HepG2 (cell line): Measurements from ENCODE around the gene HYLS1. TPM values are rescaled to one million over a fixed set of nuclear protein-coding genes. Genes with fewer than 3 reads are reported as not detected.

Experiments used
- ATAC-seq: fragments of 200-7000 bp; cut with Tn5 transposase; 3 replicates; pipeline ENCODE4 v1.9.1; 2020; ENCODE audit warnings: mild to moderate bottlenecking, moderate library complexity
- BruUV-seq: library from RNA; stranded (reverse); fragments of 400-500 nt; replicated peaks from 2 replicates; lab custom pipeline; 2021; lab: Mats Ljungman, UMichigan
- CTCF ChIA-PET: fragments of 300-600 bp; formaldehyde crosslinking; extraction: SDS; loops from one replicate; lab custom pipeline; 2021; ENCODE audit warnings: low total read pairs, inconsistent platforms, low intra/inter-chr PET ratio; lab: Yijun Ruan, JAX
- POLR2A ChIA-PET: fragments of 350-600 bp; sonication (Branson Sonifier 250); formaldehyde crosslinking; loops from one replicate; lab custom pipeline; 2020; ENCODE audit warnings: antibody characterized with exemption, inconsistent platforms; lab: Yijun Ruan, JAX
- DNase-seq: peaks from one replicate; pipeline ENCODE4 v3.0.0-alpha.2; 2015; ENCODE audit warnings: low spot score
- FAIRE-seq: peaks from 3 replicates; lab custom pipeline; 2011; peaks lifted over from hg19 to GRCh38; lab: Jason Lieb, UNC
- H2AFZ ChIP-seq: one replicate; pipeline ENCODE4 v1.6.1; 2011; ENCODE audit warnings: low read length, inconsistent platforms
- H3K27ac ChIP-seq: fragments of 300-600 bp; 3 replicates; pipeline ENCODE4 v1.8.0; 2011; ENCODE audit warnings: mixed run types, mild to moderate bottlenecking, mixed read lengths, low read length, inconsistent platforms; ENCODE audit not compliant: insufficient read depth; ENCODE audit errors: extremely low read length
- H3K27me3 ChIP-seq, 2 experiments: fragments of 200-600 bp in 1 of 2; 2 replicates in 1 of 2; 3 replicates in 1 of 2; pipeline versions ENCODE4 v1.6.0 to v1.8.0; 2011; ENCODE audit warnings: low read length in 2 of 2, mild to moderate bottlenecking in 2 of 2, moderate library complexity in 2 of 2, inconsistent platforms in 1 of 2; ENCODE audit not compliant: insufficient read depth in 2 of 2, control insufficient read depth in 1 of 2
- H3K36me3 ChIP-seq, 2 experiments: fragments of 200-600 bp in 1 of 2; replicated peaks in 1 of 2; 2 replicates in 1 of 2; 3 replicates in 1 of 2; pipeline versions ENCODE4 v1.5.1 to v1.8.0; 2011; ENCODE audit warnings: low read length in 2 of 2, inconsistent platforms in 1 of 2; ENCODE audit not compliant: insufficient read depth in 2 of 2, control insufficient read depth in 1 of 2
- H3K4me1 ChIP-seq: 2 replicates; pipeline ENCODE4 v1.5.1; 2012; ENCODE audit warnings: low read length, inconsistent platforms; ENCODE audit not compliant: insufficient read depth
- H3K4me2 ChIP-seq: 2 replicates; pipeline ENCODE4 v1.6.0; 2011; ENCODE audit warnings: low read depth, low read length, inconsistent platforms
- H3K4me3 ChIP-seq, 3 experiments: fragments of 200-600 bp in 1 of 3; sonication (generic), shearing (Covaris generic) in 1 of 3; replicated peaks in 1 of 3; 2 replicates each; pipeline ENCODE4 v1.5.1; 2011 to 2016; ENCODE audit warnings: low read length in 3 of 3, inconsistent platforms in 2 of 3, low read depth in 2 of 3, mild to moderate bottlenecking in 2 of 3, control low read depth in 1 of 3, mixed read lengths in 1 of 3; ENCODE audit not compliant: insufficient read depth in 1 of 3
- H3K79me2 ChIP-seq: one replicate; pipeline ENCODE4 v1.6.1; 2011; ENCODE audit warnings: low read length, inconsistent platforms; ENCODE audit not compliant: insufficient read depth
- H3K9ac ChIP-seq: 2 replicates; pipeline ENCODE4 v1.6.0; 2011; ENCODE audit warnings: mild to moderate bottlenecking, low read depth, low read length, inconsistent platforms; ENCODE audit not compliant: insufficient read depth
- H3K9me3 ChIP-seq: 2 replicates; pipeline ENCODE4 v1.5.1; 2012; ENCODE audit warnings: mild to moderate bottlenecking, low read length
- H4K20me1 ChIP-seq: 2 replicates; pipeline ENCODE4 v1.6.0; 2011; ENCODE audit warnings: inconsistent platforms, mild to moderate bottlenecking, low read length, moderate library complexity; ENCODE audit not compliant: insufficient read depth
- ATF1 ChIP-seq: IDR thresholded peaks from 2 replicates; pipeline ENCODE4 v1.6.1; 2016; ENCODE audit warnings: mild to moderate bottlenecking, control low read depth
- ETV5 ChIP-seq: IDR thresholded peaks from 2 replicates; pipeline ENCODE4 v1.6.1; 2018; ENCODE audit warnings: missing biosample characterization, missing genetic modification reagents, inconsistent platforms, borderline replicate concordance
- FOSL2 ChIP-seq: sonication (generic); formaldehyde crosslinking; IDR thresholded peaks from 2 replicates; pipeline ENCODE4 v1.4.0; 2020; ENCODE audit warnings: missing genetic modification reagents
- GABPA ChIP-seq, 2 experiments: IDR thresholded peaks; 2 replicates each; pipeline ENCODE4 v1.6.1; 2011 to 2016; ENCODE audit warnings: low read depth in 2 of 2, low read length in 1 of 2, missing biosample characterization in 1 of 2, missing genetic modification characterization in 1 of 2
- GATAD2A ChIP-seq: IDR thresholded peaks from 2 replicates; pipeline ENCODE4 v1.6.1; 2016
- HNRNPLL ChIP-seq: fragments of 200-400 bp; formaldehyde crosslinking; IDR thresholded peaks from 2 replicates; pipeline ENCODE4 v1.6.1; 2017; ENCODE audit warnings: mild to moderate bottlenecking, low read depth, low read length; ENCODE audit not compliant: poor library complexity, severe bottlenecking
- KMT2B ChIP-seq: IDR thresholded peaks from 2 replicates; pipeline ENCODE4 v1.6.1; 2016; ENCODE audit warnings: missing genetic modification reagents, missing compliant biosample characterization
- NR2F6 ChIP-seq, 2 experiments: IDR thresholded peaks; 2 replicates each; pipeline ENCODE4 v1.6.1; 2016; ENCODE audit warnings: antibody characterized with exemption in 1 of 2, mild to moderate bottlenecking in 1 of 2
- NRL ChIP-seq: sonication (generic); formaldehyde crosslinking; IDR thresholded peaks from 2 replicates; pipeline ENCODE4 v1.5.0; 2020; ENCODE audit warnings: missing genetic modification reagents, mild to moderate bottlenecking, moderate library complexity, borderline replicate concordance
- SALL1 ChIP-seq: sonication (generic); formaldehyde crosslinking; IDR thresholded peaks from 2 replicates; pipeline ENCODE4 v1.8.0; 2022; ENCODE audit warnings: mild to moderate bottlenecking, missing genetic modification reagents
- SAP130 ChIP-seq: IDR thresholded peaks from 2 replicates; pipeline ENCODE4 v1.6.1; 2016; ENCODE audit warnings: low read depth
- ZBTB21 ChIP-seq: sonication (generic); formaldehyde crosslinking; IDR thresholded peaks from 2 replicates; pipeline ENCODE4 v1.4.0; 2020; ENCODE audit warnings: missing genetic modification reagents
- ZNF263 ChIP-seq: sonication (generic); formaldehyde crosslinking; IDR thresholded peaks from 2 replicates; pipeline ENCODE4 v1.4.0; 2020; ENCODE audit warnings: missing genetic modification reagents
- WGBS: methylation state at CpG from one replicate; pipeline ENCODE4 v1.1.6; 2017; ENCODE audit warnings: low lambda C conversion rate; 5-methylcytosine and 5-hydroxymethylcytosine counted together
- in situ Hi-C: cut with HindIII; loops from 2 replicates; pipeline ENCODE4 v1.10.0; 2017; ENCODE audit warnings: low pct_unique_long_range_greater_than_20kb; ENCODE audit not compliant: extremely low pct_ligation_motif_present
- intact Hi-C: fragments of 100-400 bp; cut with micrococcal nuclease; formaldehyde crosslinking; loops from one replicate; pipeline ENCODE4 v1.10.0; 2022; ENCODE audit not compliant: unreplicated experiment
- polyA plus RNA-seq, 8 experiments: library from polyadenylated mRNA; depleted of rRNA in 3 of 8; stranded (reverse) in 7 of 8; unstranded in 1 of 8; fragments of >200 nt; fragmentation: Illumina TruSeq in 4 of 8; extraction: Trizol in 4 of 8; gene quantifications; 2 replicates each; pipeline versions ENCODE4 v1.2.1 to v1.2.3, GENCODE V29; 2011 to 2016; ENCODE audit warnings: low read depth in 4 of 8, missing spikeins in 1 of 8, mixed read lengths in 1 of 8; ENCODE audit not compliant: insufficient read depth in 1 of 8
- total RNA-seq, 5 experiments: library from RNA; depleted of rRNA; stranded (reverse); fragments of >200 nt; fragmentation: Illumina TruSeq; extraction: Trizol; gene quantifications; 2 replicates each; pipeline ENCODE4 v1.2.3, GENCODE V29; 2016; ENCODE audit warnings: low read depth in 1 of 5
- TF ChIP-seq, protein P1 (sequence below): sonication (generic); formaldehyde crosslinking; IDR thresholded peaks from 2 replicates; pipeline ENCODE4 v1.5.0; 2020; ENCODE audit warnings: mild to moderate bottlenecking, missing genetic modification reagents
- TF ChIP-seq, protein P2 (sequence below): sonication (generic); formaldehyde crosslinking; IDR thresholded peaks from 2 replicates; pipeline ENCODE4 v1.4.0; 2020; ENCODE audit warnings: mild to moderate bottlenecking, missing genetic modification reagents
- TF ChIP-seq, protein P3 (sequence below): sonication (generic); formaldehyde crosslinking; IDR thresholded peaks from 2 replicates; pipeline ENCODE4 v1.9.0; 2021; ENCODE audit warnings: missing genetic modification reagents, borderline replicate concordance

HYLS1 gene
- total and polyA plus RNA-seq, 2 of the 13 experiments (the other 11 are each of a cell fraction or from before 2014, with no cell fraction given) = 1.3 to 3.8 TPM

DNA sequence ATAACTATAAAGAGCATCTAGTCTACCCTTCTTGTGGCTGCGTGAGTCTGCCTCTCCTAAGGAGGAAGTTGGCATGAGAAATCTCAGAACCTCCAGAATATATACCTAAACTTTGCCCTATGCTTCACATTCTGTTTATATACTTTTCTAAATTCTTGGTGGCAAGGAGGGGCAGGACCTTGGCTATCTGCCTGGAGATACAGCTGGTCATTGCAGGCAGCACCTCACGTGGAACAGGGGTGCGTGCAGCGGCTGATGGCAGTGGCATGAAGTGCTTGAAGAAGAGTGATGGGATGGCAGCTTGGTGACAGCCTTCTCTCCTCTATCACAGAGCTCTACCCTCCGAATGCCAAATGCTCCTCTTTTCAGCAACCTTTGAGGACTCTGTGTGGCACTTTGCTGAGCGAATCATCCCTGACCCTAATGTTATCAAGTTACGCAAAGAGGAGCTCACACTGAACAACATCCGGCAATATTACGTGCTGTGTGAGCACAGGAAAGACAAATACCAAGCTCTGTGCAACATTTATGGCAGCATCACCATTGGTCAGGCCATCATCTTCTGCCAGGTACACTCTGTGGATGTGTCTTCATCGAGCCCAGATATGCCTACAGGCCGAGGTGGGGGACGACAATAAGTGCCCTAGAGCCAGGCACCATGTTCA is 29.3 kb downstream of the HYLS1 start:
- CTCF ChIA-PET = no interaction called here
- POLR2A ChIA-PET = interaction anchor here (1.1 kb wide), 1 partner anchor 14 kb away, joined by 4 read pairs; the partner anchor contains the start of gene PUS3
- Histone ChIP-seq H3K4me1 (peaks cover 35% of the 10 kb centered on the region), H3K79me2 (no peaks in the 10 kb centered on the region), H3K36me3 (no peaks in the 10 kb centered on the region), H3K27me3 (peaks cover 0 to 16% of the 10 kb centered on the region in 2 experiments; a peak in 2 of 5 replicates), H2AFZ (no peak overlapping the region), H3K9ac (no peak overlapping the region), H3K4me3 (peak overlapping the region in 1 of 3 experiments; percentile 35; a peak in 1 of 6 replicates), H3K4me2 (peak overlapping the region; percentile 59), H4K20me1 (no peaks in the 10 kb centered on the region), H3K9me3 (no peaks in the 10 kb centered on the region), H3K27ac (no peak overlapping the region)
- DNase-seq (no peak), FAIRE-seq (no peak), ATAC-seq (peak; percentile 19; the same call in 2 of the 3 replicates)
- no TSS peak for BruUV-seq
- WGBS = 14% methylated on average over 10 of the region's 12 CpGs
- intact Hi-C loops = no loop called here
- in situ Hi-C loops = no loop called here
- TF ChIP-seq GATAD2A (CRISPR knock-in tag) = no peak
- no peak for TF ChIP-seq KMT2B (CRISPR knock-in tag)
- TF ChIP-seq ZBTB21 (CRISPR knock-in tag) = peak; percentile 74; the same call in 1 of the 2 replicates
- TF ChIP-seq GABPA (IDR thresholded peaks at IDR 0.05; ENCODE audit: low read depth, low read length) = no peak
- peak; percentile 41; the same call in 1 of the 2 replicates for TF ChIP-seq GABPA (CRISPR knock-in tag; IDR thresholded peaks at IDR 0.05; ENCODE audit: low read depth)
- 0 out of 2 replicates have a peak, but pooled peaks have one; percentile 21 for TF ChIP-seq SALL1
- 0 out of 2 replicates have a peak, but pooled peaks have one; percentile 34 for TF ChIP-seq NRL
- TF ChIP-seq, protein P1, sequence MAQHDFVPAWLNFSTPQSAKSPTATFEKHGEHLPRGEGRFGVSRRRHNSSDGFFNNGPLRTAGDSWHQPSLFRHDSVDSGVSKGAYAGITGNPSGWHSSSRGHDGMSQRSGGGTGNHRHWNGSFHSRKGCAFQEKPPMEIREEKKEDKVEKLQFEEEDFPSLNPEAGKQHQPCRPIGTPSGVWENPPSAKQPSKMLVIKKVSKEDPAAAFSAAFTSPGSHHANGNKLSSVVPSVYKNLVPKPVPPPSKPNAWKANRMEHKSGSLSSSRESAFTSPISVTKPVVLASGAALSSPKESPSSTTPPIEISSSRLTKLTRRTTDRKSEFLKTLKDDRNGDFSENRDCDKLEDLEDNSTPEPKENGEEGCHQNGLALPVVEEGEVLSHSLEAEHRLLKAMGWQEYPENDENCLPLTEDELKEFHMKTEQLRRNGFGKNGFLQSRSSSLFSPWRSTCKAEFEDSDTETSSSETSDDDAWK (CRISPR knock-in tag) = no peak
- TF ChIP-seq SAP130 (CRISPR knock-in tag) = peak; percentile 41; the same call in 1 of the 2 replicates
- TF ChIP-seq, protein P2, sequence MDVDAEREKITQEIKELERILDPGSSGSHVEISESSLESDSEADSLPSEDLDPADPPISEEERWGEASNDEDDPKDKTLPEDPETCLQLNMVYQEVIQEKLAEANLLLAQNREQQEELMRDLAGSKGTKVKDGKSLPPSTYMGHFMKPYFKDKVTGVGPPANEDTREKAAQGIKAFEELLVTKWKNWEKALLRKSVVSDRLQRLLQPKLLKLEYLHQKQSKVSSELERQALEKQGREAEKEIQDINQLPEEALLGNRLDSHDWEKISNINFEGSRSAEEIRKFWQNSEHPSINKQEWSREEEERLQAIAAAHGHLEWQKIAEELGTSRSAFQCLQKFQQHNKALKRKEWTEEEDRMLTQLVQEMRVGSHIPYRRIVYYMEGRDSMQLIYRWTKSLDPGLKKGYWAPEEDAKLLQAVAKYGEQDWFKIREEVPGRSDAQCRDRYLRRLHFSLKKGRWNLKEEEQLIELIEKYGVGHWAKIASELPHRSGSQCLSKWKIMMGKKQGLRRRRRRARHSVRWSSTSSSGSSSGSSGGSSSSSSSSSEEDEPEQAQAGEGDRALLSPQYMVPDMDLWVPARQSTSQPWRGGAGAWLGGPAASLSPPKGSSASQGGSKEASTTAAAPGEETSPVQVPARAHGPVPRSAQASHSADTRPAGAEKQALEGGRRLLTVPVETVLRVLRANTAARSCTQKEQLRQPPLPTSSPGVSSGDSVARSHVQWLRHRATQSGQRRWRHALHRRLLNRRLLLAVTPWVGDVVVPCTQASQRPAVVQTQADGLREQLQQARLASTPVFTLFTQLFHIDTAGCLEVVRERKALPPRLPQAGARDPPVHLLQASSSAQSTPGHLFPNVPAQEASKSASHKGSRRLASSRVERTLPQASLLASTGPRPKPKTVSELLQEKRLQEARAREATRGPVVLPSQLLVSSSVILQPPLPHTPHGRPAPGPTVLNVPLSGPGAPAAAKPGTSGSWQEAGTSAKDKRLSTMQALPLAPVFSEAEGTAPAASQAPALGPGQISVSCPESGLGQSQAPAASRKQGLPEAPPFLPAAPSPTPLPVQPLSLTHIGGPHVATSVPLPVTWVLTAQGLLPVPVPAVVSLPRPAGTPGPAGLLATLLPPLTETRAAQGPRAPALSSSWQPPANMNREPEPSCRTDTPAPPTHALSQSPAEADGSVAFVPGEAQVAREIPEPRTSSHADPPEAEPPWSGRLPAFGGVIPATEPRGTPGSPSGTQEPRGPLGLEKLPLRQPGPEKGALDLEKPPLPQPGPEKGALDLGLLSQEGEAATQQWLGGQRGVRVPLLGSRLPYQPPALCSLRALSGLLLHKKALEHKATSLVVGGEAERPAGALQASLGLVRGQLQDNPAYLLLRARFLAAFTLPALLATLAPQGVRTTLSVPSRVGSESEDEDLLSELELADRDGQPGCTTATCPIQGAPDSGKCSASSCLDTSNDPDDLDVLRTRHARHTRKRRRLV (CRISPR knock-in tag) = no peak
- TF ChIP-seq, protein P3, sequence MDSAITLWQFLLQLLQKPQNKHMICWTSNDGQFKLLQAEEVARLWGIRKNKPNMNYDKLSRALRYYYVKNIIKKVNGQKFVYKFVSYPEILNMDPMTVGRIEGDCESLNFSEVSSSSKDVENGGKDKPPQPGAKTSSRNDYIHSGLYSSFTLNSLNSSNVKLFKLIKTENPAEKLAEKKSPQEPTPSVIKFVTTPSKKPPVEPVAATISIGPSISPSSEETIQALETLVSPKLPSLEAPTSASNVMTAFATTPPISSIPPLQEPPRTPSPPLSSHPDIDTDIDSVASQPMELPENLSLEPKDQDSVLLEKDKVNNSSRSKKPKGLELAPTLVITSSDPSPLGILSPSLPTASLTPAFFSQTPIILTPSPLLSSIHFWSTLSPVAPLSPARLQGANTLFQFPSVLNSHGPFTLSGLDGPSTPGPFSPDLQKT (CRISPR knock-in tag) = no peak
- TF ChIP-seq ETV5 = peak; percentile 60; the same call in 1 of the 2 replicates
- TF ChIP-seq HNRNPLL = no peak
- no peak for TF ChIP-seq ZNF263 (CRISPR knock-in tag)
- 0 out of 2 replicates have a peak, but pooled peaks have one; percentile 6 for TF ChIP-seq FOSL2 (CRISPR knock-in tag)
- TF ChIP-seq ATF1 (CRISPR knock-in tag) = 0 out of 2 replicates have a peak, but pooled peaks have one; percentile 26
- TF ChIP-seq NR2F6 (IDR thresholded peaks at IDR 0.05) = no peak
- 0 out of 2 replicates have a peak, but pooled peaks have one; percentile 16 for TF ChIP-seq NR2F6 (CRISPR knock-in tag; IDR thresholded peaks at IDR 0.05)
